Sigmoid colon (tissue), 7 donors: ENCODE results near the gene SYNE3. TPM values are rescaled to one million over a fixed set of nuclear protein-coding genes. Genes with fewer than 3 reads are reported as not detected.

Source experiments
- DNase-seq: peaks from one replicate; pipeline ENCODE4 v3.0.0-alpha.2; 2019
- H3K27ac ChIP-seq, 4 donors: fragments of 200-600 bp; sonication (generic); one replicate each; pipeline ENCODE4 v1.5.1; 2016 to 2019; ENCODE audit warnings: mild to moderate bottlenecking in 1 of 4
- H3K27me3 ChIP-seq, 3 donors: fragments of 200-600 bp; sonication (generic); one replicate each; pipeline ENCODE4 v1.5.1; 2019; ENCODE audit warnings: mild to moderate bottlenecking in 1 of 3
- H3K36me3 ChIP-seq, 4 donors: fragments of 200-600 bp; sonication (generic); one replicate each; pipeline ENCODE4 v1.5.1; 2016 to 2019
- H3K4me1 ChIP-seq, 4 donors: fragments of 200-600 bp; sonication (generic); one replicate each; pipeline ENCODE4 v1.5.1; 2017 to 2019
- H3K4me3 ChIP-seq, 4 donors: fragments of 200-600 bp; sonication (generic); one replicate each; pipeline ENCODE4 v1.5.1; 2017 to 2019; ENCODE audit warnings: mild to moderate bottlenecking in 2 of 4, moderate library complexity in 1 of 4
- H3K9me3 ChIP-seq, 4 donors: fragments of 200-600 bp in 3 of 4; sonication (generic) in 3 of 4; one replicate each; pipeline versions ENCODE4 v1.5.1 to v1.6.1; 2013 to 2019
- CTCF ChIP-seq, 4 experiments: fragments of 450-650 bp in 3 of 4; fragments of 200-600 bp in 1 of 4; IDR thresholded peaks; one replicate each; pipeline ENCODE4 v1.5.1; 2016 to 2019; ENCODE audit warnings: antibody characterized with exemption in 4 of 4, mild to moderate bottlenecking in 3 of 4, moderate library complexity in 2 of 4
- EP300 ChIP-seq, 4 donors: sonication (generic); formaldehyde crosslinking; IDR thresholded peaks; one replicate each; pipeline ENCODE4 v1.6.1; 2017; ENCODE audit warnings: antibody characterized with exemption in 4 of 4
- POLR2A ChIP-seq, 2 donors: fragments of 450-650 bp; IDR thresholded peaks; one replicate each; pipeline ENCODE4 v1.6.1; 2016; ENCODE audit warnings: antibody characterized with exemption in 2 of 2, mild to moderate bottlenecking in 2 of 2, moderate library complexity in 2 of 2
- POLR2AphosphoS5 ChIP-seq, 4 donors: sonication (generic); formaldehyde crosslinking; IDR thresholded peaks; one replicate each; pipeline ENCODE4 v1.6.1; 2017; ENCODE audit warnings: antibody characterized with exemption in 4 of 4
- WGBS, 2 donors: extraction: QIAGEN DNeasy Blood & Tissue Kit; methylation state at CpG; one replicate each; pipeline ENCODE4 v1.1.7; 2013; 5-methylcytosine and 5-hydroxymethylcytosine counted together
- intact Hi-C: fragments of 100-400 bp; cut with DNase I; formaldehyde crosslinking; loops from one replicate; pipeline ENCODE4 v1.15.1; 2023
- polyA plus RNA-seq, 3 donors: library from polyadenylated mRNA; stranded (reverse); fragments of 200-250 nt; gene quantifications; one replicate each; pipeline ENCODE4 v1.2.3, GENCODE V29; 2013
- total RNA-seq, 4 donors: library from RNA; depleted of rRNA; stranded (reverse); fragments of >200 nt; gene quantifications; one replicate each; pipeline ENCODE4 v1.1.0, GENCODE V29; 2016
- donor health status: healthy with polysubstance abuse.
- donor health status: Bipolar disorder and iron deficiency.
- donor health status: healthy.

Gene SYNE3
- total and polyA plus RNA-seq, 7 donors, result 0.69 to 11.8 (median 6.3) TPM

- H3K4me1 ChIP-seq, result peaks cover 0 to 33% (median 28%) of the 10 kb centered on the region in 4 donors
These were observed 5.7 kb upstream of the SYNE3 start for GRCh38 chr14:95522116-95522515.

DNA sequence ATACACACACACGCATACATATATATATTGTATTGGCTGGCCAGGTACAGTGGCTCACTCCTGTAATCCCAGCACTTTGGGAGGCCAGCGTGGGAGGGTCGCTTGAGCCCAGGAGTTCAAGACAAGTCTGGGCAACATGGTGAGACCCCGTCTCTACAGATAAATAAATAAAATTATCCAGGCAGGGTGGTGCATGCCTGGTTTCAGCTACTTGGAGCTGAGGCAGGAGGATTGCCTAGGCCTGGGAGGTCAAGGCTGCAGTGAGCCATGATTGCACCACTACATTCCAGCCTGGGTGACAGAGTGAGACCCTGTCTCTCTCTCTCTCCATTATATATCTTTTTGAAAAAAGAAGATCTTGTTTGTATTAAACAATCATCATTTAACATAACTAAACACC is 4.6 kb upstream of the SYNE3 start:
- Histone ChIP-seq H3K36me3 (no peaks in the 10 kb centered on the region), H3K4me1 (peaks cover 0 to 37% (median 30%) of the 10 kb centered on the region in 4 donors), H3K9me3 (no peaks in the 10 kb centered on the region), H3K27me3 (peaks cover 0 to 10% (median 7%) of the 10 kb centered on the region in 3 donors), H3K4me3 (no peak overlapping the region), H3K27ac (no peak overlapping the region)
- intact Hi-C loops, result loop anchor here (10.0 kb wide), 1 partner anchor 206 kb away; the partner anchor contains the start of gene CLMN
- 88 to 92% methylated on average over 4 of the region's 4 CpGs for WGBS, 2 donors
- no peak for DNase-seq
- no peak for TF ChIP-seq EP300 (IDR thresholded peaks at IDR 0.05)
- no peak for TF ChIP-seq CTCF (IDR thresholded peaks at IDR 0.05)
- TF ChIP-seq POLR2A (IDR thresholded peaks at IDR 0.05), result no peak
- no peak for TF ChIP-seq POLR2AphosphoS5 (IDR thresholded peaks at IDR 0.05)

More at GRCh38 chr14:95522116-95522515, 5.7 kb upstream of the SYNE3 start:
- 93 to 95% methylated on average over 11 of the region's 11 CpGs for WGBS, 2 donors
- Histone ChIP-seq H3K9me3 (no peaks in the 10 kb centered on the region), H3K36me3 (no peaks in the 10 kb centered on the region), H3K4me3 (no peak overlapping the region), H3K27ac (no peak overlapping the region), H3K27me3 (no peaks in the 10 kb centered on the region)
- intact Hi-C loops, result loop anchor here (10.0 kb wide), 1 partner anchor 207 kb away; the partner anchor contains the start of gene CLMN
- TF ChIP-seq CTCF (IDR thresholded peaks at IDR 0.05), result no peak
- TF ChIP-seq POLR2A (IDR thresholded peaks at IDR 0.05), result no peak
- no peak for TF ChIP-seq POLR2AphosphoS5 (IDR thresholded peaks at IDR 0.05)
- no peak for TF ChIP-seq EP300 (IDR thresholded peaks at IDR 0.05)
- no peak for DNase-seq

DNA sequence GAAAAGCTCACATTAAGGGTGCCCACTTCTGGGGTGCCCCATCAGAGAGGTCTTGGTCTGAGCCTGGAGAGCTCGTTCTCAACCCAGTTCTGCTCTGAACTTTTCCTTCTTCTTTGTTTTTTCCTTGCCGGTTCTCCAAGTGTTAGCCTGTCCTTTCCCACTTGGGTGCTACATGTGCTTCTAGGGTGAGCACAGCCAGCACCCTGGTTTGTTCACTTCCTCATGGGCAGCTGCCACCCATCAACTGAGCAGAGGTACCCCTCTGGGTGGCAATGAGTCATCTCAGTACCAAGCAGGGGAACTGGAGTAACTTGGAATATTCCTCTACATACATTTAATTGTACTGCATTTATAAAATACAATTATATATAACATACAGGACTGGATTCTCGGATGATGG is 3.9 kb upstream of the SYNE3 start:
- intact Hi-C loops, result loop anchor here (10.0 kb wide), 1 partner anchor 206 kb away; the partner anchor contains the start of gene CLMN
- H3K27ac ChIP-seq, result peak overlapping the region; percentile 47 to 88 (median 54)
- H3K27me3 ChIP-seq, result peaks cover under 1 to 17% (median 7%) of the 10 kb centered on the region in 3 donors
- H3K36me3 ChIP-seq, result no peaks in the 10 kb centered on the region
- peaks cover 0 to 44% (median 36%) of the 10 kb centered on the region in 4 donors for H3K4me1 ChIP-seq
- H3K4me3 ChIP-seq, result no peak overlapping the region
- 74 to 80% methylated on average over 3 of the region's 3 CpGs for WGBS, 2 donors
- no peaks in the 10 kb centered on the region for H3K9me3 ChIP-seq
- TF ChIP-seq POLR2A (IDR thresholded peaks at IDR 0.05) (no peak), EP300 (IDR thresholded peaks at IDR 0.05) (no peak), CTCF (IDR thresholded peaks at IDR 0.05) (no peak), POLR2AphosphoS5 (IDR thresholded peaks at IDR 0.05) (no peak)
- DNase-seq, result no peak

- Histone ChIP-seq H3K4me3 (no peak overlapping the region), H3K4me1 (peaks cover 0 to 50% (median 40%) of the 10 kb centered on the region in 4 donors), H3K36me3 (no peaks in the 10 kb centered on the region), H3K27ac (peak overlapping the region; percentile 47 to 88 (median 54)), H3K9me3 (no peaks in the 10 kb centered on the region), H3K27me3 (peaks cover 4 to 23% (median 11%) of the 10 kb centered on the region in 3 donors)
- peak; percentile 90 for DNase-seq
- intact Hi-C loops, result loop anchor here (10.0 kb wide), 1 partner anchor 205 kb away; the partner anchor contains the start of gene CLMN
- WGBS, 2 donors, result 26 to 46% methylated on average over 6 of the region's 6 CpGs
- TF ChIP-seq POLR2AphosphoS5 (IDR thresholded peaks at IDR 0.05) (peak; percentile 31 to 64 (median 48)), EP300 (IDR thresholded peaks at IDR 0.05) (no peak), CTCF (IDR thresholded peaks at IDR 0.05) (no peak)
These were observed 3.2 kb upstream of the SYNE3 start for GRCh38 chr14:95519699-95520098.
